HepG2 (cell line): ENCODE measurements around the gene TULP4.

Experiments used
- MLX ChIP-seq: IDR thresholded peaks from 2 replicates; pipeline ENCODE4 v1.6.1; 2016
- POLR2AphosphoS5 ChIP-seq: IDR thresholded peaks from 2 replicates; pipeline ENCODE4 v1.6.1; 2012; ENCODE audit warnings: low read depth, low read length
- TOE1 ChIP-seq: sonication (generic); formaldehyde crosslinking; IDR thresholded peaks from 2 replicates; pipeline ENCODE4 v1.4.0; 2020; ENCODE audit warnings: mild to moderate bottlenecking, missing genetic modification reagents

- TF ChIP-seq TOE1: no peak
- TF ChIP-seq POLR2AphosphoS5: 0 out of 2 replicates have a peak, but pooled peaks have one; percentile 15
- no peak for TF ChIP-seq MLX (CRISPR knock-in tag)
Measured at GRCh38 chr6:158560836-158561320, 248.6 kb downstream of the TULP4 start.
